RWPE1 (cell line): ENCODE results near the gene AUTS2.

Experiments
- CTCF ChIA-PET: fragments of 350-600 bp; sonication (Branson Sonifier 250); formaldehyde crosslinking; extraction: SDS; loops from one replicate; lab custom pipeline; 2021; lab: Yijun Ruan, JAX
- POLR2A ChIA-PET: fragments of 400-600 bp; formaldehyde crosslinking; extraction: SDS; loops from one replicate; lab custom pipeline; 2020; ENCODE audit warnings: antibody characterized with exemption; ENCODE audit not compliant: low non-redundant PET; lab: Yijun Ruan, JAX
- DNase-seq: peaks from one replicate; pipeline ENCODE4 v3.0.0; 2012; ENCODE audit warnings: low spot score
- H3K27ac ChIP-seq: fragments of 450-650 bp; 2 replicates; pipeline ENCODE4 v1.5.1; 2017
- TF ChIP-seq, protein P1 (sequence below): fragments of 450-650 bp; conservative IDR thresholded peaks from 2 replicates; pipeline ENCODE4 v1.5.1; 2017; ENCODE audit warnings: low read depth, mild to moderate bottlenecking

AUTS2 gene

DNA sequence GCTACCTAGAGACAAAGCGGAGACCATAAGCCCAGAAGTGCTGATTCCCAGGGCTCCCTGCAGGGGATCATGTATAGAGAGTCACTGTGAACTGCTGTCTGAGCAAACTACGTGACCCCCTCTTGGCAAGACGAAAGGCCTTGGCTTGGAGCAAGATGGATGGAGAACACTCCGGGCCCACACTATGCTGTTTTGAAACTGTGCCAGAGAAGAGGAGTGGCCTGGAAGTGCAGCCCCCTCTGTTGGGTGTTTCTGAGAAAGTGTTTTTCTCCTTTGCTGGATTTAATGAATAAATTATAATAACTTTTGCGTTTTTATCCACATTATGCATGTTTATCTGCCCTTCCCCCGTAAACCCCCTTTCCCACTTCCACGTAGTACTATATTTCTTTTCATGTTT, 894.4 kb downstream of the AUTS2 start:
- ChIA-PET CTCF (no interaction called here), POLR2A (no interaction called here)
- no peak overlapping the region for H3K27ac ChIP-seq
- no peak for DNase-seq
- TF ChIP-seq, protein P1, sequence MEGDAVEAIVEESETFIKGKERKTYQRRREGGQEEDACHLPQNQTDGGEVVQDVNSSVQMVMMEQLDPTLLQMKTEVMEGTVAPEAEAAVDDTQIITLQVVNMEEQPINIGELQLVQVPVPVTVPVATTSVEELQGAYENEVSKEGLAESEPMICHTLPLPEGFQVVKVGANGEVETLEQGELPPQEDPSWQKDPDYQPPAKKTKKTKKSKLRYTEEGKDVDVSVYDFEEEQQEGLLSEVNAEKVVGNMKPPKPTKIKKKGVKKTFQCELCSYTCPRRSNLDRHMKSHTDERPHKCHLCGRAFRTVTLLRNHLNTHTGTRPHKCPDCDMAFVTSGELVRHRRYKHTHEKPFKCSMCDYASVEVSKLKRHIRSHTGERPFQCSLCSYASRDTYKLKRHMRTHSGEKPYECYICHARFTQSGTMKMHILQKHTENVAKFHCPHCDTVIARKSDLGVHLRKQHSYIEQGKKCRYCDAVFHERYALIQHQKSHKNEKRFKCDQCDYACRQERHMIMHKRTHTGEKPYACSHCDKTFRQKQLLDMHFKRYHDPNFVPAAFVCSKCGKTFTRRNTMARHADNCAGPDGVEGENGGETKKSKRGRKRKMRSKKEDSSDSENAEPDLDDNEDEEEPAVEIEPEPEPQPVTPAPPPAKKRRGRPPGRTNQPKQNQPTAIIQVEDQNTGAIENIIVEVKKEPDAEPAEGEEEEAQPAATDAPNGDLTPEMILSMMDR = no peak

DNA sequence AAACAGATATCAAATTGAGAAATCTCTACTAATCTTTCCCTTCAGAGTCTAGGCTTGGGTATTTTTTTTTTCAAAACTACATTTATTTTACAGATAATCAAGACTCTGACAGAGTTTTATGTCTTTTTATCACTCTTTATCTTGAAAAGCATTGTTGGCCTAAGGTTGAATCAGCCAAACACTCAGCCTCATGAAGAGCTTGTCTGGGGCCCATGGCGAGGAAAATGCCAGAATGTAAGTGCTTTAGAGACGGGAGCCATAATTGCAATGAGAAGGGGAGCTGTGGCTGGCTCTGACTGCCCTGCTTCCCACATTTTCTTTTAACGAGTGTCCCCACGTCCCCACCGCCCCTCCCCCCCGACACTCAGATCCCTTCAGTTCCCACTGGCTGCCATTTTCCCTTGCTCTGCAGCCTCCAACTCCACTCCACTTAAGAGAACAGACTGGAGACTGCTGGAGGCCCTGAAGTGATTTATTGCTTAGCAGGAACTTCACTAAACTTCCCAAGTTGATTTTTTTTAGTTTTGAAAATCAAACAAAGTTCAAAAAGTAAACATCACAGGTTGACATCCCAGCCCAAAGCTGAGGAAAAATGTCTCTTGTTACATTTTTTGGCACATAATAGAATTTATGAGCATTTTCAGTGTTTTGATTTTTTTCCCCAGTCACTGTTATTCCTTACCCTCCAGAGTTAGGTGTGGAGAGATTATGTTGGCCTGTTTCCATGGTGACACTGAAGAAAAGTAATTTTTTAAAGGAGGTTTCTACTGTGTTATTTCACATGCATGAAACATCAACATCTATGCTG, 896.2 kb downstream of the AUTS2 start:
- POLR2A ChIA-PET = interaction anchor here (0.6 kb wide), 1 partner anchor 324 kb away, joined by 4 read pairs; no protein-coding TSS in a partner anchor
- DNase-seq = no peak
- TF ChIP-seq, protein P1 = no peak
- no peak overlapping the region for H3K27ac ChIP-seq
- CTCF ChIA-PET = no interaction called here

GRCh38 chr7:70495033-70495376, 896.7 kb downstream of the AUTS2 start:
- CTCF ChIA-PET = no interaction called here
- H3K27ac ChIP-seq = no peak overlapping the region
- TF ChIP-seq, protein P1 = no peak
- POLR2A ChIA-PET = interaction anchor here (0.6 kb wide), 1 partner anchor 325 kb away, joined by 4 read pairs; no protein-coding TSS in a partner anchor
- DNase-seq = no peak

- CTCF ChIA-PET = no interaction called here
- TF ChIP-seq, protein P1 = no peak
- POLR2A ChIA-PET = no interaction called here
- no peak for DNase-seq
- H3K27ac ChIP-seq = no peak overlapping the region
These were observed 899.5 kb downstream of the AUTS2 start for GRCh38 chr7:70497793-70498192.

- TF ChIP-seq, protein P1 = no peak
- ChIA-PET CTCF (interaction anchor here (1.1 kb wide), 1 partner anchor 19 kb away, joined by 3 read pairs; no protein-coding TSS in a partner anchor), POLR2A (no interaction called here)
- H3K27ac ChIP-seq = no peak overlapping the region
- DNase-seq = no peak
These were observed 900.1 kb downstream of the AUTS2 start for GRCh38 chr7:70498232-70498992.

- no peak for DNase-seq
- ChIA-PET POLR2A (no interaction called here), CTCF (interaction anchor here (0.6 kb wide), 1 partner anchor 76 kb away, joined by 3 read pairs; no protein-coding TSS in a partner anchor)
- no peak overlapping the region for H3K27ac ChIP-seq
- TF ChIP-seq, protein P1 = no peak
These were observed 902.0 kb downstream of the AUTS2 start for GRCh38 chr7:70500261-70500660.
